Measurements from ENCODE around the gene CAMK2B.

DNA sequence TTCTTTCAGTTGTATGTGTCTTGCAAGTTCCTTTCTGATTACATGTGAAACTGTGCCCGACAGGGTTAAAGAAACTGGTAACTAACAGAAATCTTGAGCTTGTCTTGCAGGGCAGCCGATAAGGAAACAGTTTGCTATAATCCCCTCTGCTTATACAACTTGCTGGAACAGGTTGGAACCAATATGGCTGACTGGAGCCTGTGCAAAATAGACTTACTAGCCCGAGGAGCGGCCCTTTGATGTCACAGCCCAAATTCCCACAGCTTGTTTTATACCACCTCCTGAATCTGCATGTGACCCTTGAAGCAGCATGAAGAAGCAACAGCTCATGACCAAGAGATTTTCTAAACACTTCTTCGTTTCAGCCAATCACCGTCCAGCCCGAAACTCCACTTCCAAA is 127.9 kb downstream of the CAMK2B start:
- TF ChIP-seq POLR2AphosphoS5 (IDR thresholded peaks at IDR 0.05) (no peak), POLR2A (IDR thresholded peaks at IDR 0.05; ENCODE audit: low read depth) (no peak), EP300 (IDR thresholded peaks at IDR 0.05) (no peak)
- TF ChIP-seq, protein P1, sequence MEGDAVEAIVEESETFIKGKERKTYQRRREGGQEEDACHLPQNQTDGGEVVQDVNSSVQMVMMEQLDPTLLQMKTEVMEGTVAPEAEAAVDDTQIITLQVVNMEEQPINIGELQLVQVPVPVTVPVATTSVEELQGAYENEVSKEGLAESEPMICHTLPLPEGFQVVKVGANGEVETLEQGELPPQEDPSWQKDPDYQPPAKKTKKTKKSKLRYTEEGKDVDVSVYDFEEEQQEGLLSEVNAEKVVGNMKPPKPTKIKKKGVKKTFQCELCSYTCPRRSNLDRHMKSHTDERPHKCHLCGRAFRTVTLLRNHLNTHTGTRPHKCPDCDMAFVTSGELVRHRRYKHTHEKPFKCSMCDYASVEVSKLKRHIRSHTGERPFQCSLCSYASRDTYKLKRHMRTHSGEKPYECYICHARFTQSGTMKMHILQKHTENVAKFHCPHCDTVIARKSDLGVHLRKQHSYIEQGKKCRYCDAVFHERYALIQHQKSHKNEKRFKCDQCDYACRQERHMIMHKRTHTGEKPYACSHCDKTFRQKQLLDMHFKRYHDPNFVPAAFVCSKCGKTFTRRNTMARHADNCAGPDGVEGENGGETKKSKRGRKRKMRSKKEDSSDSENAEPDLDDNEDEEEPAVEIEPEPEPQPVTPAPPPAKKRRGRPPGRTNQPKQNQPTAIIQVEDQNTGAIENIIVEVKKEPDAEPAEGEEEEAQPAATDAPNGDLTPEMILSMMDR (IDR thresholded peaks at IDR 0.05), result no peak
